GM12878 (cell line): Measurements from ENCODE around the gene CCDC182. TPM values are rescaled to one million over a fixed set of nuclear protein-coding genes. Genes with fewer than 3 reads are reported as not detected.

ENCODE experiments used
- ATAC-seq: fragments of 200-7000 bp; cut with Tn5 transposase; 3 replicates; pipeline ENCODE4 v1.9.1; 2020; ENCODE audit warnings: mild to moderate bottlenecking, moderate library complexity
- BruUV-seq: library from RNA; stranded (reverse); fragments of 400-500 nt; replicated peaks from 2 replicates; lab custom pipeline; 2021; lab: Mats Ljungman, UMichigan
- CTCF ChIA-PET: fragments of 300-600 bp; sonication (Branson Sonifier 250); formaldehyde crosslinking; extraction: SDS; loops from one replicate; lab custom pipeline; 2021; ENCODE audit warnings: inconsistent platforms; lab: Yijun Ruan, JAX
- POLR2A ChIA-PET: fragments of 350-600 bp; formaldehyde crosslinking; extraction: SDS; loops from one replicate; lab custom pipeline; 2021; ENCODE audit warnings: inconsistent platforms; lab: Charles Lee
- RAD21 ChIA-PET: fragments of 300-600 bp; sonication (Branson Sonifier 250); formaldehyde crosslinking; loops from one replicate; lab custom pipeline; 2023; ENCODE audit warnings: antibody characterized with exemption; ENCODE audit not compliant: unreplicated experiment; lab: Charles Lee
- SMC1A ChIA-PET: fragments of 300-600 bp; sonication (Branson Sonifier 250); formaldehyde crosslinking; loops from one replicate; lab custom pipeline; 2023; ENCODE audit not compliant: unreplicated experiment, uncharacterized antibody; lab: Charles Lee
- DNase-seq: peaks from one replicate; pipeline ENCODE4 v3.0.0-alpha.2; 2011; ENCODE audit warnings: low read depth, low spot score
- FAIRE-seq: peaks from 3 replicates; lab custom pipeline; 2011; peaks lifted over from hg19 to GRCh38; lab: Jason Lieb, UNC
- H2AFZ ChIP-seq: 2 replicates; pipeline ENCODE4 v1.6.0; 2011; ENCODE audit warnings: low read depth, low read length, control low read depth; ENCODE audit not compliant: control insufficient read depth
- H3K27ac ChIP-seq: 2 replicates; pipeline ENCODE4 v1.5.1; 2011; ENCODE audit warnings: control low read depth; ENCODE audit not compliant: control insufficient read depth, insufficient read depth
- H3K27me3 ChIP-seq, 2 experiments: replicated peaks in 1 of 2; 2 replicates each; pipeline versions ENCODE4 v1.6.0 to v1.6.1; 2011; ENCODE audit warnings: low read length in 1 of 2; ENCODE audit not compliant: control insufficient read depth in 2 of 2, insufficient read depth in 2 of 2
- H3K36me3 ChIP-seq, 2 experiments: 2 replicates each; pipeline ENCODE4 v1.5.1; 2011; ENCODE audit warnings: low read length in 1 of 2; ENCODE audit not compliant: control insufficient read depth in 2 of 2, insufficient read depth in 2 of 2
- H3K4me1 ChIP-seq: 2 replicates; pipeline ENCODE4 v1.6.1; 2011; ENCODE audit warnings: mild to moderate bottlenecking, low read length, moderate library complexity, mixed read lengths; ENCODE audit not compliant: control insufficient read depth, insufficient read depth
- H3K4me2 ChIP-seq: 2 replicates; pipeline ENCODE4 v1.6.0; 2011; ENCODE audit warnings: control low read depth; ENCODE audit not compliant: control insufficient read depth, insufficient read depth
- H3K4me3 ChIP-seq: fragments of 200-600 bp; sonication (generic); 2 replicates; pipeline ENCODE4 v1.5.1; 2016
- H3K79me2 ChIP-seq: 2 replicates; pipeline ENCODE4 v1.6.0; 2011; ENCODE audit warnings: low read length; ENCODE audit not compliant: control insufficient read depth, insufficient read depth
- H3K9ac ChIP-seq: 2 replicates; pipeline ENCODE4 v1.8.0; 2011; ENCODE audit warnings: low read length, control low read depth, mixed read lengths; ENCODE audit not compliant: control insufficient read depth, insufficient read depth
- H3K9me3 ChIP-seq: replicated peaks from 3 replicates; pipeline ENCODE4 v1.5.1; 2011; ENCODE audit warnings: mild to moderate bottlenecking, low read length; ENCODE audit not compliant: control insufficient read depth, insufficient read depth
- H4K20me1 ChIP-seq: 2 replicates; pipeline ENCODE4 v1.6.0; 2011; ENCODE audit not compliant: control insufficient read depth, insufficient read depth
- BCL3 ChIP-seq: IDR thresholded peaks from 2 replicates; pipeline ENCODE4 v1.6.1; 2011; ENCODE audit warnings: borderline replicate concordance, low read depth, mild to moderate bottlenecking, moderate library complexity, low read length; ENCODE audit not compliant: insufficient read depth, poor library complexity, severe bottlenecking
- ELK1 ChIP-seq: IDR thresholded peaks from 2 replicates; pipeline ENCODE4 v1.6.1; 2012; ENCODE audit warnings: low read depth, low read length, improper control_type of control experiment
- IRF4 ChIP-seq: IDR thresholded peaks from 2 replicates; pipeline ENCODE4 v1.6.1; 2011; ENCODE audit warnings: low read depth, low read length
- PBX3 ChIP-seq: IDR thresholded peaks from 2 replicates; pipeline ENCODE4 v1.6.1; 2011; ENCODE audit warnings: mild to moderate bottlenecking, low read depth, low read length, moderate library complexity; ENCODE audit not compliant: insufficient replicate concordance
- SMARCA5 ChIP-seq: fragments of 450-650 bp; IDR thresholded peaks from 2 replicates; pipeline ENCODE4 v1.6.1; 2017; ENCODE audit warnings: mild to moderate bottlenecking
- ZBTB11 ChIP-seq: fragments of 450-650 bp; formaldehyde crosslinking; IDR thresholded peaks from 2 replicates; pipeline ENCODE4 v1.5.0; 2022; ENCODE audit warnings: mild to moderate bottlenecking, missing genetic modification characterization
- ZBTB4 ChIP-seq: fragments of 450-650 bp; formaldehyde crosslinking; IDR thresholded peaks from 2 replicates; pipeline ENCODE4 v1.4.0; 2022; ENCODE audit warnings: mild to moderate bottlenecking, moderate library complexity
- ZSCAN29 ChIP-seq: fragments of 450-650 bp; IDR thresholded peaks from 2 replicates; pipeline ENCODE4 v1.6.1; 2017; ENCODE audit warnings: mild to moderate bottlenecking, moderate library complexity
- WGBS: methylation state at CpG from one replicate; pipeline ENCODE4 v1.1.6; 2016; ENCODE audit warnings: low lambda C conversion rate; ENCODE audit not compliant: insufficient replicate concordance, insufficient coverage; ENCODE audit errors: missing lambda C conversion rate; 5-methylcytosine and 5-hydroxymethylcytosine counted together
- in situ Hi-C: fragments of 300-500 bp; cut with MboI; formaldehyde crosslinking; loops from 9 replicates; pipeline ENCODE4 v1.14.3; 2018; ENCODE audit warnings: mixed read lengths
- intact Hi-C: fragments of 100-400 bp; cut with micrococcal nuclease; formaldehyde crosslinking; loops from one replicate; pipeline ENCODE4 v1.14.2; 2022; ENCODE audit not compliant: unreplicated experiment
- polyA plus RNA-seq, 11 experiments: library from polyadenylated mRNA; depleted of rRNA in 4 of 11; unstranded in 6 of 11; stranded (reverse) in 5 of 11; fragments of >200 nt; fragmentation: Nextera tagmentation in 4 of 11; fragmentation: Illumina TruSeq in 1 of 11; extraction: Ambion mirVana in 4 of 11; extraction: Trizol in 1 of 11; gene quantifications; 1 replicate in 1 of 11; 2 replicates in 10 of 11; pipeline versions ENCODE4 v1.2.1 to v1.2.3, GENCODE V29; 2011 to 2016; ENCODE audit warnings: inconsistent platforms in 2 of 11, missing spikeins in 2 of 11, low read depth in 1 of 11
- total RNA-seq, 4 experiments: library from RNA; depleted of rRNA in 3 of 4; stranded (reverse); fragments of >200 nt in 3 of 4; fragmentation: Illumina TruSeq in 1 of 4; extraction: Trizol in 1 of 4; gene quantifications; 2 replicates each; pipeline versions ENCODE4 v1.2.1 to v1.2.3, GENCODE V29; 2013 to 2021

CCDC182 gene
- total and polyA plus RNA-seq, 10 of the 15 experiments (the other 5 are each of a cell fraction or from before 2014, with no cell fraction given): not detected

GRCh38 chr17:57732062-57732461 is 13.0 kb downstream of the CCDC182 start:
- 53% methylated on average over 3 of the region's 3 CpGs for WGBS
- no peaks in the 10 kb centered on the region; the same call in 1 of the 2 replicates for H4K20me1 ChIP-seq
- POLR2A ChIA-PET: no interaction called here
- H3K79me2 ChIP-seq: no peaks in the 10 kb centered on the region
- H3K36me3 ChIP-seq: no peaks in the 10 kb centered on the region
- H3K9ac ChIP-seq: no peak overlapping the region
- in situ Hi-C loops (no loop called here), intact Hi-C loops (no loop called here)
- peaks cover 16% of the 10 kb centered on the region for H3K4me1 ChIP-seq
- ATAC-seq (no peak), DNase-seq (no peak), FAIRE-seq (no peak)
- H3K27ac ChIP-seq: no peak overlapping the region
- H3K4me2 ChIP-seq: no peak overlapping the region
- no peaks in the 10 kb centered on the region; a peak in 1 of 4 replicates for H3K27me3 ChIP-seq
- no peaks in the 10 kb centered on the region for H3K9me3 ChIP-seq
- CTCF ChIA-PET: interaction anchor here (0.9 to 1.5 kb wide), 3 partner anchors 16 to 489 kb away, joined by 5 to 6 read pairs (median 5); no protein-coding TSS in a partner anchor
- no TSS peak for BruUV-seq
- TF ChIP-seq ELK1: no peak
- no peak for TF ChIP-seq SMARCA5
- no peak for TF ChIP-seq ZSCAN29
- peak; percentile 65 for TF ChIP-seq BCL3
- TF ChIP-seq PBX3: peak; percentile 12
- no peak for TF ChIP-seq IRF4
- no peak for TF ChIP-seq ZBTB4 (CRISPR knock-in tag)
- TF ChIP-seq ZBTB11 (CRISPR knock-in tag): no peak
- H2AFZ ChIP-seq: no peak overlapping the region
- no peak overlapping the region for H3K4me3 ChIP-seq
- RAD21 ChIA-PET: no interaction called here
- SMC1A ChIA-PET: interaction anchor here (0.6 to 1.3 kb wide), 2 partner anchors 328 to 488 kb away, joined by 3 to 4 read pairs; no protein-coding TSS in a partner anchor
